H1 (cell line): ENCODE results near the gene DOCK3. TPM values are rescaled to one million over a fixed set of nuclear protein-coding genes. Genes with fewer than 3 reads are reported as not detected.

Source experiments
- CTCF ChIA-PET: fragments of 300-600 bp; sonication (Branson Sonifier 250); formaldehyde crosslinking; loops from one replicate; lab custom pipeline; 2021; ENCODE audit not compliant: partially characterized antibody; lab: Charles Lee
- POLR2A ChIA-PET: fragments of 300-600 bp; sonication (Branson Sonifier 250); formaldehyde crosslinking; loops from one replicate; lab custom pipeline; 2021; ENCODE audit warnings: inconsistent platforms; ENCODE audit not compliant: partially characterized antibody; lab: Charles Lee
- DNase-seq, 2 experiments: peaks; one replicate each; pipeline versions ENCODE4 v3.0.0 to v3.0.0-alpha.2; 2010 to 2022; ENCODE audit warnings: low spot score in 2 of 2, low read depth in 1 of 2, mixed read lengths in 1 of 2
- FAIRE-seq: peaks from 2 replicates; lab custom pipeline; 2011; peaks lifted over from hg19 to GRCh38; lab: Jason Lieb, UNC
- H2AFZ ChIP-seq: 2 replicates; pipeline ENCODE4 v1.8.1; 2012; ENCODE audit warnings: low read length, inconsistent platforms
- H2AK5ac ChIP-seq: 2 replicates; pipeline ENCODE4 v1.6.1; 2013; ENCODE audit warnings: low read depth, low read length
- H2BK120ac ChIP-seq: replicated peaks from 2 replicates; pipeline ENCODE3; 2013; ENCODE audit warnings: low read depth, low read length, inconsistent platforms
- H2BK12ac ChIP-seq: 2 replicates; pipeline ENCODE4 v1.6.1; 2013; ENCODE audit warnings: low read depth, low read length
- H2BK15ac ChIP-seq: 2 replicates; pipeline ENCODE4 v1.6.1; 2013; ENCODE audit warnings: low read length
- H2BK20ac ChIP-seq: 2 replicates; pipeline ENCODE4 v1.6.1; 2013; ENCODE audit warnings: low read length
- H2BK5ac ChIP-seq: 2 replicates; pipeline ENCODE4 v1.6.1; 2013; ENCODE audit warnings: low read depth, low read length
- H3K14ac ChIP-seq: 2 replicates; pipeline ENCODE4 v1.6.1; 2013; ENCODE audit warnings: inconsistent platforms; ENCODE audit not compliant: insufficient read length
- H3K18ac ChIP-seq: 2 replicates; pipeline ENCODE4 v1.6.1; 2013; ENCODE audit warnings: low read length; ENCODE audit errors: extremely low read depth
- H3K23ac ChIP-seq: 2 replicates; pipeline ENCODE4 v1.6.1; 2013; ENCODE audit warnings: inconsistent platforms; ENCODE audit not compliant: insufficient read length
- H3K23me2 ChIP-seq: 2 replicates; pipeline ENCODE4 v1.6.1; 2013; ENCODE audit warnings: low read depth, low read length
- H3K27ac ChIP-seq: 2 replicates; pipeline ENCODE4 v1.6.1; 2011; ENCODE audit warnings: low read depth, low read length, inconsistent platforms
- H3K27me3 ChIP-seq, 4 experiments: replicated peaks in 1 of 4; 1 replicate in 1 of 4; 2 replicates in 3 of 4; pipeline versions ENCODE4 v1.6.1 to v1.8.1; 2011 to 2013; ENCODE audit warnings: low read length in 3 of 4, mild to moderate bottlenecking in 3 of 4, inconsistent platforms in 2 of 4, mixed read lengths in 2 of 4, moderate library complexity in 1 of 4; ENCODE audit not compliant: control insufficient read depth in 3 of 4, insufficient read depth in 3 of 4; ENCODE audit errors: extremely low read depth in 1 of 4
- H3K36me3 ChIP-seq, 4 experiments: 2 replicates each; pipeline versions ENCODE4 v1.6.1 to v1.8.1; 2011 to 2013; ENCODE audit warnings: mild to moderate bottlenecking in 4 of 4, low read length in 3 of 4, moderate library complexity in 2 of 4, control low read depth in 1 of 4, inconsistent platforms in 1 of 4; ENCODE audit not compliant: insufficient read depth in 4 of 4, control insufficient read depth in 2 of 4
- H3K4ac ChIP-seq: replicated peaks from 2 replicates; pipeline ENCODE3; 2013; ENCODE audit warnings: low read length, low read depth, mixed read lengths, inconsistent platforms; ENCODE audit not compliant: insufficient read length
- H3K4me1 ChIP-seq, 4 experiments: replicated peaks in 1 of 4; 1 replicate in 1 of 4; 2 replicates in 3 of 4; pipeline versions ENCODE4 v1.6.1 to v1.8.1; 2011 to 2013; ENCODE audit warnings: low read length in 3 of 4, inconsistent platforms in 2 of 4, mixed read lengths in 1 of 4; ENCODE audit not compliant: insufficient read depth in 4 of 4, control insufficient read depth in 3 of 4
- H3K4me2 ChIP-seq, 2 experiments: 2 replicates each; pipeline versions ENCODE4 v1.6.1 to v1.8.1; 2011 to 2013; ENCODE audit warnings: low read depth in 2 of 2, low read length in 2 of 2, control low read depth in 1 of 2, inconsistent platforms in 1 of 2, mild to moderate bottlenecking in 1 of 2; ENCODE audit not compliant: insufficient read depth in 1 of 2
- H3K4me3 ChIP-seq, 4 experiments: fragments of 200-600, 300-600 bp in 1 of 4; sonication (generic), shearing (Covaris generic), sonication (Bioruptor Twin) in 1 of 4; 2 replicates each; pipeline versions ENCODE4 v1.5.1 to v1.8.1; 2011 to 2016; ENCODE audit warnings: low read length in 4 of 4, low read depth in 3 of 4, control low read depth in 2 of 4, inconsistent platforms in 2 of 4, mild to moderate bottlenecking in 2 of 4, mixed read lengths in 1 of 4, moderate library complexity in 1 of 4; ENCODE audit not compliant: insufficient read depth in 2 of 4; ENCODE audit errors: extremely low read depth in 1 of 4
- H3K56ac ChIP-seq: replicated peaks from 2 replicates; pipeline ENCODE3; 2013; ENCODE audit warnings: low read depth, mild to moderate bottlenecking, mixed read lengths, low read length, inconsistent platforms; ENCODE audit not compliant: insufficient read length
- H3K79me1 ChIP-seq: 2 replicates; pipeline ENCODE4 v1.6.1; 2013; ENCODE audit warnings: low read depth, low read length, control low read depth
- H3K79me2 ChIP-seq, 2 experiments: 2 replicates each; pipeline versions ENCODE4 v1.6.1 to v1.8.1; 2012 to 2013; ENCODE audit warnings: low read length in 2 of 2, mild to moderate bottlenecking in 2 of 2, inconsistent platforms in 1 of 2; ENCODE audit not compliant: insufficient read depth in 2 of 2, control insufficient read depth in 1 of 2
- H3K9ac ChIP-seq, 4 experiments: replicated peaks in 1 of 4; 1 replicate in 1 of 4; 2 replicates in 3 of 4; pipeline versions ENCODE4 v1.6.1 to v1.8.1; 2011 to 2013; ENCODE audit warnings: low read depth in 3 of 4, low read length in 3 of 4, control low read depth in 2 of 4, mild to moderate bottlenecking in 2 of 4, moderate library complexity in 2 of 4, inconsistent platforms in 1 of 4; ENCODE audit errors: extremely low read depth in 1 of 4
- H3K9me3 ChIP-seq, 2 experiments: 2 replicates each; pipeline versions ENCODE4 v1.6.1 to v1.8.1; 2012 to 2013; ENCODE audit warnings: mild to moderate bottlenecking in 2 of 2, moderate library complexity in 2 of 2, control low read depth in 1 of 2, inconsistent platforms in 1 of 2, low read depth in 1 of 2, low read length in 1 of 2, mixed read lengths in 1 of 2; ENCODE audit not compliant: insufficient read depth in 2 of 2
- H4K20me1 ChIP-seq, 2 experiments: replicated peaks in 1 of 2; 2 replicates each; pipeline versions ENCODE3 to v1.8.1; 2011 to 2013; ENCODE audit warnings: inconsistent platforms in 2 of 2, low read length in 2 of 2, mild to moderate bottlenecking in 1 of 2; ENCODE audit not compliant: insufficient read depth in 2 of 2, control insufficient read depth in 1 of 2
- H4K5ac ChIP-seq: 2 replicates; pipeline ENCODE4 v1.6.1; 2013; ENCODE audit warnings: low read length, low read depth, mixed read lengths, inconsistent platforms; ENCODE audit not compliant: insufficient read length
- H4K8ac ChIP-seq: 2 replicates; pipeline ENCODE4 v1.8.0; 2013; ENCODE audit warnings: mild to moderate bottlenecking, moderate library complexity, low read length, inconsistent platforms; ENCODE audit not compliant: insufficient read depth; ENCODE audit errors: extremely low read depth
- H4K91ac ChIP-seq: replicated peaks from 2 replicates; pipeline ENCODE3; 2013; ENCODE audit warnings: low read length, mixed read lengths, inconsistent platforms; ENCODE audit not compliant: insufficient read length
- CBX5 ChIP-seq: fragments of 300-800, 300-1000 bp; sonication (generic); IDR thresholded peaks from 2 replicates; pipeline ENCODE4 v1.7.1; 2016; ENCODE audit warnings: antibody characterized with exemption, low read length, low read depth
- CHD1 ChIP-seq: IDR thresholded peaks from 2 replicates; pipeline ENCODE4 v1.6.1; 2012; ENCODE audit warnings: low read depth, low read length, improper control_type of control experiment
- CHD2 ChIP-seq: IDR thresholded peaks from 2 replicates; pipeline ENCODE4 v1.6.1; 2012; ENCODE audit warnings: low read length, improper control_type of control experiment
- GABPA ChIP-seq: IDR thresholded peaks from 2 replicates; pipeline ENCODE4 v1.6.1; 2011; ENCODE audit warnings: mild to moderate bottlenecking, low read length, moderate library complexity, borderline replicate concordance; ENCODE audit not compliant: insufficient read depth
- GTF2F1 ChIP-seq: IDR thresholded peaks from 2 replicates; pipeline ENCODE4 v1.6.1; 2012; ENCODE audit warnings: low read depth, low read length, improper control_type of control experiment, borderline replicate concordance
- JUN ChIP-seq: IDR thresholded peaks from 2 replicates; pipeline ENCODE4 v1.6.1; 2011; ENCODE audit warnings: low read depth, mild to moderate bottlenecking, improper control_type of control experiment, low read length
- KDM1A ChIP-seq: fragments of 200-600, 300-600 bp; sonication (generic); IDR thresholded peaks from 2 replicates; pipeline ENCODE4 v1.7.1; 2016; ENCODE audit warnings: mild to moderate bottlenecking, low read length, borderline replicate concordance
- MAFK ChIP-seq: IDR thresholded peaks from 2 replicates; pipeline ENCODE4 v1.6.1; 2012; ENCODE audit warnings: low read depth, mild to moderate bottlenecking, improper control_type of control experiment, low read length
- NANOG ChIP-seq: IDR thresholded peaks from 2 replicates; pipeline ENCODE4 v1.6.1; 2011; ENCODE audit warnings: low read length, low read depth, mild to moderate bottlenecking, inconsistent platforms; ENCODE audit not compliant: insufficient read depth, poor library complexity, severe bottlenecking
- POLR2A ChIP-seq, 2 experiments: IDR thresholded peaks; 1 replicate in 1 of 2; 2 replicates in 1 of 2; pipeline ENCODE4 v1.6.1; 2011; ENCODE audit warnings: low read depth in 2 of 2, low read length in 2 of 2, mild to moderate bottlenecking in 2 of 2; ENCODE audit errors: control extremely low read depth in 1 of 2
- POU5F1 ChIP-seq: IDR thresholded peaks from 2 replicates; pipeline ENCODE4 v1.6.1; 2011; ENCODE audit warnings: low read depth, mild to moderate bottlenecking, low read length, moderate library complexity
- RAD21 ChIP-seq, 2 experiments: IDR thresholded peaks in 1 of 2; conservative IDR thresholded peaks in 1 of 2; 2 replicates each; pipeline ENCODE4 v1.6.1; 2011; ENCODE audit warnings: low read depth in 2 of 2, low read length in 2 of 2, improper control_type of control experiment in 1 of 2, inconsistent platforms in 1 of 2, mild to moderate bottlenecking in 1 of 2, moderate library complexity in 1 of 2
- SIN3A ChIP-seq, 2 experiments: IDR thresholded peaks in 1 of 2; conservative IDR thresholded peaks in 1 of 2; 2 replicates each; pipeline ENCODE4 v1.6.1; 2011 to 2012; ENCODE audit warnings: low read length in 2 of 2, improper control_type of control experiment in 1 of 2, low read depth in 1 of 2, mild to moderate bottlenecking in 1 of 2
- SIRT6 ChIP-seq: IDR thresholded peaks from one replicate; pipeline ENCODE4 v1.7.1; 2012; ENCODE audit warnings: low read length, inconsistent platforms
- TAF1 ChIP-seq: IDR thresholded peaks from 2 replicates; pipeline ENCODE4 v1.6.1; 2011; ENCODE audit warnings: mild to moderate bottlenecking, low read depth, low read length
- WGBS, 2 experiments: shearing (Covaris generic) in 1 of 2; methylation state at CpG; one replicate each; pipeline versions ENCODE4 v1.1.6 to v1.1.7; 2013 to 2015; ENCODE audit warnings: low lambda C conversion rate in 2 of 2, mixed read lengths in 2 of 2, inconsistent platforms in 1 of 2, low coverage in 1 of 2, missing lambda C conversion rate in 1 of 2; ENCODE audit not compliant: insufficient replicate concordance in 2 of 2, insufficient coverage in 1 of 2, insufficient read length in 1 of 2; ENCODE audit errors: extremely low coverage in 1 of 2, missing lambda C conversion rate in 1 of 2; 5-methylcytosine and 5-hydroxymethylcytosine counted together
- polyA plus RNA-seq, 7 experiments: library from polyadenylated mRNA; depleted of rRNA in 3 of 7; stranded (reverse) in 5 of 7; unstranded in 2 of 7; fragments of >200 nt in 5 of 7; fragments of 200-250 nt in 2 of 7; gene quantifications; 1 replicate in 5 of 7; 2 replicates in 1 of 7; 4 replicates in 1 of 7; pipeline versions ENCODE4 v1.2.1 to v1.2.3, GENCODE V29; 2011 to 2013; ENCODE audit warnings: missing spikeins in 2 of 7, mixed read lengths in 2 of 7
- total RNA-seq: library from RNA; stranded (reverse); fragmentation: NEBNext Ultra II Directional; extraction: Animal tissue kit (Norgen Biotek cat#: 25700); gene quantifications from 2 replicates; pipeline ENCODE4 v1.2.1, GENCODE V29; 2021

DOCK3 gene
- total and polyA plus RNA-seq, 2 of the 8 experiments (the other 6 are each of a cell fraction or from before 2014, with no cell fraction given): 2.7 to 5.0 TPM

DNA sequence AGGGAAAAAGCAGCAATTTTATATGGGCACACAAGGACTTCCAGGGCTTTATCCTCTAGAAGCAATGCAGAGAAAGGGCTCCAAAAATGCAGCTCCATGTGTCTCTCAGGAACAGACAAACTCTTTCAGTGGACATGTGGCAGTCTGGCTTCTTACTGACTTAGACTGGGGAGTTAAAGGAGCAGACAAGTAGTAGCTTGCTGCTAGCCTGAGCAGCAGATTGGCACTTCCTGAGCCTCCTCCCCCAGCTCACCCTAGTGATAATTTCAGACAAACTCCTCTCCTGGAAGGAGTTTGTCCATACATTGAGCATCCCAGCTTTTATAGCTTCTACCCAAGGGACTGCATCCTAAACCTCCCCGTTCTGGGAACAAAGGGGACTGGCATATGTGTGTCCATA is 608.7 kb downstream of the DOCK3 start:
- H4K20me1 ChIP-seq: no peaks in the 10 kb centered on the region
- no peak overlapping the region for H2BK120ac ChIP-seq
- H3K79me2 ChIP-seq: no peaks in the 10 kb centered on the region
- no peak overlapping the region for H3K18ac ChIP-seq
- no peak overlapping the region for H3K56ac ChIP-seq
- no peak overlapping the region for H2AFZ ChIP-seq
- H3K4me2 ChIP-seq: no peak overlapping the region
- 91% methylated on average over 1 of the region's 1 CpG; no CpG with 5 or more reads in 1 of the 2 experiments for WGBS, 2 experiments
- ChIA-PET POLR2A (no interaction called here), CTCF (interaction anchor here (0.8 to 1.4 kb wide), 4 partner anchors 22 to 183 kb away, joined by 3 to 4 read pairs (median 3); no protein-coding TSS in a partner anchor)
- no peak overlapping the region for H3K9ac ChIP-seq
- no peak overlapping the region for H3K27ac ChIP-seq
- H2BK20ac ChIP-seq: no peak overlapping the region
- H3K14ac ChIP-seq: no peak overlapping the region
- H3K4me3 ChIP-seq: no peak overlapping the region
- H3K79me1 ChIP-seq: no peaks in the 10 kb centered on the region
- H4K91ac ChIP-seq: no peak overlapping the region
- no peak overlapping the region for H4K5ac ChIP-seq
- H3K23me2 ChIP-seq: no peaks in the 10 kb centered on the region
- H3K27me3 ChIP-seq: no peaks in the 10 kb centered on the region
- no peak for FAIRE-seq
- H3K23ac ChIP-seq: no peak overlapping the region
- no peak overlapping the region for H2BK5ac ChIP-seq
- no peak overlapping the region for H4K8ac ChIP-seq
- peaks cover 0 to 4% (median 1%) of the 10 kb centered on the region in 4 experiments; a peak in 2 of 8 replicates for H3K36me3 ChIP-seq
- H2BK12ac ChIP-seq: no peak overlapping the region
- no peak overlapping the region for H3K4ac ChIP-seq
- H2BK15ac ChIP-seq: no peak overlapping the region
- DNase-seq: no peak
- no peak overlapping the region for H2AK5ac ChIP-seq
- peaks cover 4 to 6% of the 10 kb centered on the region in 2 experiments for H3K9me3 ChIP-seq
- H3K4me1 ChIP-seq: no peaks in the 10 kb centered on the region
- TF ChIP-seq POU5F1 (no peak), CHD1 (no peak), CBX5 (no peak), SIRT6 (no peak), TAF1 (no peak), SIN3A (conservative IDR thresholded peaks at IDR 0.05 in 1 of 2, IDR thresholded peaks at IDR 0.05 in 1 of 2; ENCODE audit: low read depth in 1 of 2, low read length in 2 of 2) (no peak), RAD21 (IDR thresholded peaks at IDR 0.05 in 1 of 2, conservative IDR thresholded peaks at IDR 0.05 in 1 of 2; ENCODE audit: low read depth in 2 of 2, low read length in 2 of 2) (no peak), POLR2A (IDR thresholded peaks at IDR 0.05; ENCODE audit: control extremely low read depth in 1 of 2, low read depth in 2 of 2, low read length in 2 of 2) (no peak), KDM1A (no peak), GTF2F1 (no peak), MAFK (no peak), GABPA (no peak), CHD2 (no peak), JUN (no peak), NANOG (no peak)
